Endothelial cell of umbilical vein (primary cell): ENCODE data around the gene SETBP1. TPM values are rescaled to one million over a fixed set of nuclear protein-coding genes. Genes with fewer than 3 reads are reported as not detected.

Source experiments
- BruUV-seq: library from RNA; stranded (reverse); fragments of 400-500 nt; replicated peaks from 2 replicates; lab custom pipeline; 2021; lab: Mats Ljungman, UMichigan
- CTCF ChIA-PET: fragments of 300-600, 350-600 bp; sonication (Branson Sonifier 250); formaldehyde crosslinking; loops from one replicate; lab custom pipeline; 2021; ENCODE audit warnings: antibody characterized with exemption, inconsistent platforms; lab: Charles Lee
- POLR2A ChIA-PET: fragments of 300-600, 350-600 bp; sonication (Branson Sonifier 250); formaldehyde crosslinking; loops from one replicate; lab custom pipeline; 2021; ENCODE audit warnings: antibody characterized with exemption, inconsistent platforms; lab: Charles Lee
- DNase-seq: peaks from one replicate; pipeline ENCODE4 v3.0.0-alpha.2; 2011; ENCODE audit warnings: low read depth, low spot score
- FAIRE-seq: peaks from 2 replicates; lab custom pipeline; 2011; peaks lifted over from hg19 to GRCh38; lab: Jason Lieb, UNC
- H2AFZ ChIP-seq: 2 replicates; pipeline ENCODE4 v1.6.0; 2012; ENCODE audit warnings: low read depth, low read length, control low read depth, inconsistent platforms
- H3K27ac ChIP-seq: 2 replicates; pipeline ENCODE4 v1.5.1; 2011; ENCODE audit warnings: low read depth, mild to moderate bottlenecking, control low read depth, low read length, moderate library complexity; ENCODE audit not compliant: insufficient read depth
- H3K27me3 ChIP-seq, 2 experiments: 2 replicates each; pipeline versions ENCODE4 v1.6.0 to v1.6.1; 2011; ENCODE audit warnings: low read length in 2 of 2, mixed read lengths in 1 of 2; ENCODE audit not compliant: control insufficient read depth in 2 of 2, insufficient read depth in 2 of 2
- H3K36me3 ChIP-seq, 2 experiments: 2 replicates in 1 of 2; 3 replicates in 1 of 2; pipeline ENCODE4 v1.5.1; 2011; ENCODE audit warnings: low read length in 2 of 2, mild to moderate bottlenecking in 1 of 2, moderate library complexity in 1 of 2; ENCODE audit not compliant: control insufficient read depth in 2 of 2, insufficient read depth in 2 of 2; ENCODE audit errors: extremely low read depth in 1 of 2
- H3K4me1 ChIP-seq: 3 replicates; pipeline ENCODE4 v1.5.1; 2011; ENCODE audit warnings: mild to moderate bottlenecking, low read length; ENCODE audit not compliant: control insufficient read depth, insufficient read depth; ENCODE audit errors: extremely low read depth
- H3K4me2 ChIP-seq: 2 replicates; pipeline ENCODE4 v1.6.1; 2011; ENCODE audit warnings: low read length, control low read depth, mixed read lengths; ENCODE audit not compliant: insufficient read depth
- H3K4me3 ChIP-seq, 3 experiments: fragments of 200-600 bp in 1 of 3; sonication (generic), shearing (Covaris generic) in 1 of 3; replicated peaks in 1 of 3; 2 replicates each; pipeline ENCODE4 v1.5.1; 2011 to 2016; ENCODE audit warnings: control low read depth in 3 of 3, low read length in 3 of 3, mild to moderate bottlenecking in 2 of 3, inconsistent platforms in 1 of 3, low read depth in 1 of 3, moderate library complexity in 1 of 3; ENCODE audit not compliant: insufficient read depth in 1 of 3
- H3K79me2 ChIP-seq: 2 replicates; pipeline ENCODE4 v1.6.0; 2012; ENCODE audit warnings: low read length, inconsistent platforms; ENCODE audit not compliant: control insufficient read depth, insufficient read depth
- H3K9ac ChIP-seq: replicated peaks from 2 replicates; pipeline ENCODE3; 2011; ENCODE audit warnings: low read length, control low read depth; ENCODE audit not compliant: insufficient read depth; ENCODE audit errors: extremely low read depth
- H3K9me1 ChIP-seq: replicated peaks from 3 replicates; pipeline ENCODE4 v1.6.0; 2011; ENCODE audit warnings: mild to moderate bottlenecking, low read length; ENCODE audit not compliant: control insufficient read depth, insufficient read depth; ENCODE audit errors: extremely low read depth
- H3K9me3 ChIP-seq: replicated peaks from 2 replicates; pipeline ENCODE4 v1.5.1; 2012; ENCODE audit warnings: low read length, inconsistent platforms; ENCODE audit not compliant: control insufficient read depth, insufficient read depth
- H4K20me1 ChIP-seq: replicated peaks from 2 replicates; pipeline ENCODE3; 2011; ENCODE audit warnings: mild to moderate bottlenecking, low read length; ENCODE audit not compliant: control insufficient read depth, insufficient read depth; ENCODE audit errors: extremely low read depth
- JUN ChIP-seq: IDR thresholded peaks from 2 replicates; pipeline ENCODE4 v1.6.1; 2011; ENCODE audit warnings: borderline replicate concordance, low read depth; ENCODE audit not compliant: insufficient read length, insufficient read depth
- MYC ChIP-seq: IDR thresholded peaks from one replicate; pipeline ENCODE4 v1.6.1; 2011; ENCODE audit warnings: mild to moderate bottlenecking, low read depth, low read length
- POLR2A ChIP-seq: IDR thresholded peaks from 2 replicates; pipeline ENCODE4 v1.6.1; 2012; ENCODE audit warnings: low read depth, mild to moderate bottlenecking, control low read depth, low read length
- POLR2AphosphoS5 ChIP-seq: IDR thresholded peaks from 2 replicates; pipeline ENCODE4 v1.6.1; 2012; ENCODE audit warnings: low read depth, mild to moderate bottlenecking, control low read depth, low read length, moderate library complexity; ENCODE audit not compliant: insufficient read depth
- dilution Hi-C: fragments of 300-500 bp; cut with MboI; formaldehyde crosslinking; loops from one replicate; pipeline ENCODE4 v1.15.0; 2019; ENCODE audit warnings: low sequenced_read_pairs; ENCODE audit not compliant: extremely low pct_ligation_motif_present
- intact Hi-C: fragments of 100-400 bp; cut with micrococcal nuclease; formaldehyde crosslinking; loops from one replicate; pipeline ENCODE4 v1.10.0; 2022
- polyA plus RNA-seq, 4 experiments: library from polyadenylated mRNA; depleted of rRNA in 3 of 4; stranded (reverse) in 3 of 4; unstranded in 1 of 4; fragments of >200 nt; gene quantifications; 2 replicates each; pipeline versions ENCODE4 v1.2.1 to v1.2.3, GENCODE V29; 2011 to 2012; ENCODE audit warnings: missing spikeins in 1 of 4
- total RNA-seq: library from RNA; stranded (reverse); gene quantifications from 2 replicates; pipeline ENCODE4 v1.2.3, GENCODE V29; 2021
- TF ChIP-seq, protein P1 (sequence below), 2 donors: IDR thresholded peaks; 1 replicate in 1 of 2; 2 replicates in 1 of 2; pipeline ENCODE4 v1.5.1; 2011; ENCODE audit warnings: low read length in 2 of 2, mild to moderate bottlenecking in 2 of 2, moderate library complexity in 2 of 2, control low read depth in 1 of 2, inconsistent platforms in 1 of 2, low read depth in 1 of 2; ENCODE audit not compliant: insufficient read depth in 1 of 2; ENCODE audit errors: extremely low read depth in 1 of 2

Gene SETBP1
- total and polyA plus RNA-seq, 2 donors (not counting 3 experiments of a cell fraction or from before 2014, with no cell fraction given), result 0.76 to 3.1 TPM

DNA sequence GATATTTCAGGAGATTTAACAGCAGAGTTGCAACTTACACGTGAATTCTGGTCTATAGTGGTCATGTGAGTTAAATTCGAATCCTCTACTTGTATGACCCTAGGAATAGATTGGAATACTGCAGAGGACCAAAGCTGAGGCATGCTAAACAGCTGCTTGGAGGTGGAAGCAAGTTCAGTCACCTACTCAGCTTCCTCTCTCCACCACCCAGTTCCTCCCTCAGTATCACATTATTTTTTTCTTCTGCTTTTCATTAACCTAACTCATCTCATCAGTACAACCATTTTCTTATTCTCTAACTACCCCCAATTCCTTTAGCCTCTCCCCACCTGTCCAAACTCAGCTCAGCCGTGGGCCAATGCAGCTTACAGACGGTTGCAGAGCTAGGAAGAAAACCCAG is 385.5 kb downstream of the SETBP1 start:
- no peak overlapping the region for H3K27ac ChIP-seq
- FAIRE-seq (no peak), DNase-seq (no peak)
- no peaks in the 10 kb centered on the region for H3K4me1 ChIP-seq
- H3K4me3 ChIP-seq, result no peak overlapping the region
- no peaks in the 10 kb centered on the region for H3K9me1 ChIP-seq
- ChIA-PET POLR2A (no interaction called here), CTCF (no interaction called here)
- H3K36me3 ChIP-seq, result no peaks in the 10 kb centered on the region
- H2AFZ ChIP-seq, result no peak overlapping the region
- H3K4me2 ChIP-seq, result no peak overlapping the region
- H3K27me3 ChIP-seq, result no peaks in the 10 kb centered on the region
- TF ChIP-seq JUN (no peak), POLR2AphosphoS5 (no peak), POLR2A (no peak), MYC (no peak)
- TF ChIP-seq, protein P1, sequence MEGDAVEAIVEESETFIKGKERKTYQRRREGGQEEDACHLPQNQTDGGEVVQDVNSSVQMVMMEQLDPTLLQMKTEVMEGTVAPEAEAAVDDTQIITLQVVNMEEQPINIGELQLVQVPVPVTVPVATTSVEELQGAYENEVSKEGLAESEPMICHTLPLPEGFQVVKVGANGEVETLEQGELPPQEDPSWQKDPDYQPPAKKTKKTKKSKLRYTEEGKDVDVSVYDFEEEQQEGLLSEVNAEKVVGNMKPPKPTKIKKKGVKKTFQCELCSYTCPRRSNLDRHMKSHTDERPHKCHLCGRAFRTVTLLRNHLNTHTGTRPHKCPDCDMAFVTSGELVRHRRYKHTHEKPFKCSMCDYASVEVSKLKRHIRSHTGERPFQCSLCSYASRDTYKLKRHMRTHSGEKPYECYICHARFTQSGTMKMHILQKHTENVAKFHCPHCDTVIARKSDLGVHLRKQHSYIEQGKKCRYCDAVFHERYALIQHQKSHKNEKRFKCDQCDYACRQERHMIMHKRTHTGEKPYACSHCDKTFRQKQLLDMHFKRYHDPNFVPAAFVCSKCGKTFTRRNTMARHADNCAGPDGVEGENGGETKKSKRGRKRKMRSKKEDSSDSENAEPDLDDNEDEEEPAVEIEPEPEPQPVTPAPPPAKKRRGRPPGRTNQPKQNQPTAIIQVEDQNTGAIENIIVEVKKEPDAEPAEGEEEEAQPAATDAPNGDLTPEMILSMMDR (IDR thresholded peaks at IDR 0.05; ENCODE audit: extremely low read depth in 1 of 2, insufficient read depth in 1 of 2, low read depth in 1 of 2, low read length in 2 of 2), result no peak
- H3K79me2 ChIP-seq, result no peaks in the 10 kb centered on the region
- dilution Hi-C loops (no loop called here), intact Hi-C loops (no loop called here)
- BruUV-seq, result no TSS peak
- no peaks in the 10 kb centered on the region for H4K20me1 ChIP-seq
- H3K9ac ChIP-seq, result no peak overlapping the region
- H3K9me3 ChIP-seq, result no peaks in the 10 kb centered on the region

DNA sequence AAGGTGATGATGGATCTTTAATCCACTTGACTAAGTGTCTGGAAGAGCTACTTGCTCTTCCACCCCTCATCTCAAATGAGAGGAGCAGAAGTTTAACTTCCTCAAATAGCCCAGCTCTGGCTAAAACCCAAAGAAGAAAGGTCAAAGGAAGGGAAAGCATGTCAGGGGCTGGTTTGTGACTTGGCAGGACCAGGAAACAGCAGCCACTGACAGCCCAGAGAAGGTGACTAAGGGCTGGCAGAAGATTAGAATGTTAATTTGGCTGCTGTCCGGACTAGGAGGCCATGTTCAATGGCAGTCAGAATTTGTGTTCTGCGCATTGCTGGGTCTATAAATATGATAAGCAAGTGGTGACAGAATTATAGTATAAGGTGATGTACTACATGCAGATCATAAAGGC is 386.2 kb downstream of the SETBP1 start:
- dilution Hi-C loops, result no loop called here
- Histone ChIP-seq H2AFZ (no peak overlapping the region), H3K79me2 (no peaks in the 10 kb centered on the region), H3K4me2 (no peak overlapping the region), H4K20me1 (no peaks in the 10 kb centered on the region), H3K36me3 (no peaks in the 10 kb centered on the region), H3K4me3 (no peak overlapping the region), H3K9me1 (no peaks in the 10 kb centered on the region), H3K9ac (no peak overlapping the region), H3K4me1 (no peaks in the 10 kb centered on the region), H3K9me3 (no peaks in the 10 kb centered on the region), H3K27me3 (no peaks in the 10 kb centered on the region), H3K27ac (no peak overlapping the region)
- FAIRE-seq (no peak), DNase-seq (no peak)
- no TSS peak for BruUV-seq
- ChIA-PET POLR2A (no interaction called here), CTCF (no interaction called here)
- TF ChIP-seq JUN, result no peak
- intact Hi-C loops, result no loop called here
